Measurements from ENCODE around the gene MEF2A. TPM values are rescaled to one million over a fixed set of nuclear protein-coding genes. Genes with fewer than 3 reads are reported as not detected.

MEF2A gene
- total RNA-seq, 2 donors from 2014 or later, result 25.1 to 68.7 TPM

DNA sequence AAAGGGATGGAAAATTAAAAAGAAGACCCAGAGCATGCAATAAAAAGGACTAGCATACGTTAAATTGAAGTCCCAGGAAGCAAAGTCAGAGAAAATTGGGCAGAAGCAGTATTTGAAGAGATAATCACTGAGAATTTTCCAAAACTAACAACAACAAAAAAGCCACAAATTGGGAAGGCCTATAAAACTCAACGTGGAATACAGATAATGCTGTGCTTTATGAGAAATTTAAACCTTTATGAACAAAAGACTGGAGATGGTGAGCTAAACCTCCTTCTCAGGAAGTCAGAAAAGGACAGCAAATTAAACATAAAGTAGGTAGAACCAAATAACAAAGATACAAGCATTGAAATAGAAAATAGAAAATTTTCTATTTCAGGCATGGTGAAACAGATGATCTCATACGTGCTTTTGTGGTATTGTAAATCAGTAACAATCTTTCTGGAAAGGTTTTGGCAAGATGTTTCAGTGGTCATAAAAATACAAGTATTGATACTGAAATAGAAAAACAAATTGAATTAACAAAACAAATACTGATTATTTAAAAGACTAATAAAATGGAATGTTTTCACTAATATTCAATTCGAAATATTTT, 111.9 kb downstream of the MEF2A start:
- H3K4me3 ChIP-seq, result no peak overlapping the region
- 81% methylated on average over 4 of the region's 4 CpGs for WGBS, 2 donors
- H3K4me1 ChIP-seq, result no peaks in the 10 kb centered on the region
- H3K27ac ChIP-seq, result no peak overlapping the region
- H3K36me3 ChIP-seq (replicated peaks in 1 of 2; ENCODE audit: insufficient read depth in 1 of 2, low read depth in 2 of 2), result peaks cover 0 to 5% of the 10 kb centered on the region in 2 donors
- TF ChIP-seq POLR2A (IDR thresholded peaks at IDR 0.05), result no peak
- TF ChIP-seq, protein P1, sequence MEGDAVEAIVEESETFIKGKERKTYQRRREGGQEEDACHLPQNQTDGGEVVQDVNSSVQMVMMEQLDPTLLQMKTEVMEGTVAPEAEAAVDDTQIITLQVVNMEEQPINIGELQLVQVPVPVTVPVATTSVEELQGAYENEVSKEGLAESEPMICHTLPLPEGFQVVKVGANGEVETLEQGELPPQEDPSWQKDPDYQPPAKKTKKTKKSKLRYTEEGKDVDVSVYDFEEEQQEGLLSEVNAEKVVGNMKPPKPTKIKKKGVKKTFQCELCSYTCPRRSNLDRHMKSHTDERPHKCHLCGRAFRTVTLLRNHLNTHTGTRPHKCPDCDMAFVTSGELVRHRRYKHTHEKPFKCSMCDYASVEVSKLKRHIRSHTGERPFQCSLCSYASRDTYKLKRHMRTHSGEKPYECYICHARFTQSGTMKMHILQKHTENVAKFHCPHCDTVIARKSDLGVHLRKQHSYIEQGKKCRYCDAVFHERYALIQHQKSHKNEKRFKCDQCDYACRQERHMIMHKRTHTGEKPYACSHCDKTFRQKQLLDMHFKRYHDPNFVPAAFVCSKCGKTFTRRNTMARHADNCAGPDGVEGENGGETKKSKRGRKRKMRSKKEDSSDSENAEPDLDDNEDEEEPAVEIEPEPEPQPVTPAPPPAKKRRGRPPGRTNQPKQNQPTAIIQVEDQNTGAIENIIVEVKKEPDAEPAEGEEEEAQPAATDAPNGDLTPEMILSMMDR (IDR thresholded peaks at IDR 0.05), result no peak
- ATAC-seq (no peak), DNase-seq (no peak)
- H3K9me3 ChIP-seq, result no peaks in the 10 kb centered on the region
- intact Hi-C loops (cut with DNase I), result no loop called here
- H3K27me3 ChIP-seq, result no peaks in the 10 kb centered on the region

DNA sequence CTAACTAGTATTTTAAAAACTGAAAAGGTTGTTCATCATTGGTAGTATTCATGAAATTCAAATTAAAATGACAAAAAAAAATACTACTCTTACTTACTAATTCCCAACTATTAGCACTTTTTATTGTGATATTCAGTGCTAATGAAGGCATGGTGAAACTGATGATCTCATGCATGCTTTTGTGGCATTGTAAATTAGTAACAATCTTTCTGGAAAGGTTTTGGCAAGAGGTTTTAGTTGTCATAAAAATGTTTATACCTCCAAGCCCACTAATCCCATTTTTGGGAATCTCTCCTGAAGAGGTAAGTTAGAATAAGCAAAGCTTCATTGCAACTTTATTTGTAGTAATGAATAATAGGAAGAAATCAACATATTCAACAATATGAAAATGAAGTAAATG, 114.5 kb downstream of the MEF2A start:
- peaks cover 0 to 2% of the 10 kb centered on the region in 2 donors for H3K36me3 ChIP-seq (replicated peaks in 1 of 2; ENCODE audit: insufficient read depth in 1 of 2, low read depth in 2 of 2)
- no peak for ATAC-seq
- TF ChIP-seq, protein P1 (IDR thresholded peaks at IDR 0.05), result no peak
- TF ChIP-seq POLR2A (IDR thresholded peaks at IDR 0.05), result no peak

DNA sequence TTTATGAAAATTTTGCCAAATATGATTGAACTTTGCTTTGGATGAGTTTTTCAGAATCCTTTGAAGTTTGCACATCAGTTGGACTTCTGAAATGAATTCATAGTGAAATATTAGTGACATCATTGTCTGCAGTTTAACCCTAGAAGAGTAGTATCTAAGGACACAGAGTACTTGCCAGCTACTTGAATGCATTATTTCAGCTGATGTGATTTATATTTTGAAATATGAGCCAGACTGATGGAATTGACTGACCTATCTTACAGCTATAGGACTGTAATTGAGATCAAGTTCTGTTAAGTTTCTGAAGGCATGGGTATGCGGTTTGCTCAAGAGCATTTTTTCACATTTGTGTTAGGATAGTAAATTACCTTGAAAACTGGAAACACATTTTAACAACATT, 116.2 kb downstream of the MEF2A start:
- Histone ChIP-seq H3K27me3 (no peaks in the 10 kb centered on the region), H3K36me3 (replicated peaks in 1 of 2; ENCODE audit: insufficient read depth in 1 of 2, low read depth in 2 of 2) (peaks cover 0 to 2% of the 10 kb centered on the region in 2 donors), H3K27ac (no peak overlapping the region), H3K4me3 (no peak overlapping the region), H3K4me1 (no peaks in the 10 kb centered on the region), H3K9me3 (no peaks in the 10 kb centered on the region)
- WGBS, 2 donors, result 91 to 95% methylated on average over 1 of the region's 1 CpG
- TF ChIP-seq POLR2A (IDR thresholded peaks at IDR 0.05), result no peak
- TF ChIP-seq, protein P1 (IDR thresholded peaks at IDR 0.05), result no peak
- ATAC-seq (no peak), DNase-seq (no peak)
- intact Hi-C loops (cut with DNase I), result no loop called here

More for the DNA sequence above, 114.5 kb downstream of the MEF2A start:
- Histone ChIP-seq H3K4me3 (no peak overlapping the region), H3K27ac (no peak overlapping the region), H3K9me3 (no peaks in the 10 kb centered on the region), H3K4me1 (no peaks in the 10 kb centered on the region), H3K27me3 (no peaks in the 10 kb centered on the region)
- DNase-seq, result no peak
- intact Hi-C loops (cut with DNase I), result no loop called here

DNA sequence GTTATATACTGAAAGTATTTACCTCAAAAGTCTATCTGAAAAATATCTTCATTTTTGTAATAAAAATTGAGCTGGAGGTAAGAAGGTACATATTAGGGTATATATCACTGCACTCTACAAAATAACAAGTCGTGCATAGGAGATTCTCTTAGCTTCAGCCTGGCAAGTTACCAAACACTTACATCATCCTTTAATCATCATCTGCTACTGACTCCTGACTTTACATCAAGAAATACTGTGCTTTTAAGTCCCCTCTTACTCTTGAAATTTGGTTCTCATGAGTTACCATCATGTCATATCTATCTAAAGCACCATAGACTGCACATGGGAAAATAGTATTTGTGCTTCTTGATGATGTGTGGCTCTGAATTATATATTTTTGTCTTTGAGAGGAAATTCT, 116.7 kb downstream of the MEF2A start:
- intact Hi-C loops (cut with DNase I), result no loop called here
- no peak overlapping the region for H3K4me3 ChIP-seq
- DNase-seq (no peak), ATAC-seq (no peak)
- H3K36me3 ChIP-seq (replicated peaks in 1 of 2; ENCODE audit: insufficient read depth in 1 of 2, low read depth in 2 of 2), result peaks cover 0 to 2% of the 10 kb centered on the region in 2 donors
- no peaks in the 10 kb centered on the region for H3K27me3 ChIP-seq
- no peaks in the 10 kb centered on the region for H3K9me3 ChIP-seq
- TF ChIP-seq, protein P1 (IDR thresholded peaks at IDR 0.05), result no peak
- TF ChIP-seq POLR2A (IDR thresholded peaks at IDR 0.05), result no peak
- no peaks in the 10 kb centered on the region for H3K4me1 ChIP-seq
- no peak overlapping the region for H3K27ac ChIP-seq
- WGBS, 2 donors, result 0 to 67% methylated on average over 1 of the region's 1 CpG

DNA sequence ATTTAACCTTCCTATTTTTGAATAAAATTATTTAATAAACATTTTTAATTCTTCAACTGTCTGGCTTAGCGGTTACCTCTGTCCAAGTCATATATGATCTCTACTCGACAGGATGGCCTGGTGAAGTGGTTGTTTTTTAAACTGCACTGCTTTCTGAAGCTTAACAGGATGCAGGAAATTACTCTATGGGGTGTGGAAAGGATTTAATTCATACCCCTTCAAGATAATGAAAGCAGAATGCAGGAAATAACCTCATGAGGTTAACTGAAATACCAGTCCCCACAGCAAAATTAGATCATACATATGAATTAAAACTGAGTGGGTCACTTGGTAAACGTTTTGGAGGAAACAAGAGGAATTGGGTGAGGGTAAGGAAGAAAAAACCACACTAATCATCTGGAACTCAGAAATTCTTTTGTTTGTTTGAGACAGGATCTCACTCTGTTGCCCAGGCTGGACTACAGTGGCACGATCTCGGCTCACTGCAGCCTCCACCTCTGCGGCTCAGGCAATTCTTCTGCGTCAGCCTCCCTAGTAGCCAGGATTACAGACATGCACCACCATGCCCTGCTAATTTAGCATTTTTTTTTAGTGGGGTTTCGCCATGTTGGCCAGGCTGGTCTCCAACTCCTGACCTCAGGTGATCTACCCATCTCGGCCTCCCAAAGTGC, 117.4 kb downstream of the MEF2A start:
- no peaks in the 10 kb centered on the region for H3K4me1 ChIP-seq
- ATAC-seq, result no peak
- H3K27ac ChIP-seq, result no peak overlapping the region
- H3K27me3 ChIP-seq, result no peaks in the 10 kb centered on the region
- intact Hi-C loops (cut with DNase I), result no loop called here
- WGBS, 2 donors, result 84 to 88% methylated on average over 9 of the region's 9 CpGs
- DNase-seq, result no peak
- H3K9me3 ChIP-seq, result no peaks in the 10 kb centered on the region
- H3K36me3 ChIP-seq (replicated peaks in 1 of 2; ENCODE audit: insufficient read depth in 1 of 2, low read depth in 2 of 2), result peaks cover 0 to 2% of the 10 kb centered on the region in 2 donors
- H3K4me3 ChIP-seq, result no peak overlapping the region
- TF ChIP-seq POLR2A (IDR thresholded peaks at IDR 0.05), result no peak
- TF ChIP-seq, protein P1 (IDR thresholded peaks at IDR 0.05), result no peak

All from body of pancreas (tissue), 4 donors.